ENCODE data around the gene SMIM5. TPM values are rescaled to one million over a fixed set of nuclear protein-coding genes. Genes with fewer than 3 reads are reported as not detected.

The SMIM5 gene
- total and polyA plus RNA-seq, 7 donors: 0.11 to 0.92 (median 0.19) TPM; not detected in 1

- no peak overlapping the region for H3K4me3 ChIP-seq
- DNase-seq (no peak), ATAC-seq (peak in 3 of 4 donors; percentile 25 to 49 (median 45))
- no peaks in the 10 kb centered on the region for H3K27me3 ChIP-seq (ENCODE audit: insufficient read depth in 3 of 3, low read length in 2 of 3)
- peaks cover 2 to 58% of the 10 kb centered on the region in 2 donors for H3K36me3 ChIP-seq (ENCODE audit: insufficient read depth in 1 of 2, low read depth in 1 of 2)
- peak; percentile 35 for TF ChIP-seq CTCF (IDR thresholded peaks at IDR 0.05)
- no peaks in the 10 kb centered on the region for H3K9me3 ChIP-seq
- no peak overlapping the region for H3K27ac ChIP-seq
- 80 to 89% (median 84%) methylated on average over 15 of the region's 15 CpGs for WGBS, 3 donors
- intact Hi-C loops (cut with DNase I): no loop called here
- H3K4me1 ChIP-seq: peaks cover 7% of the 10 kb centered on the region
Measured at GRCh38 chr17:75625813-75626486, 7.3 kb upstream of the SMIM5 start.

- Histone ChIP-seq H3K9me3 (no peaks in the 10 kb centered on the region), H3K27ac (no peak overlapping the region), H3K27me3 (ENCODE audit: insufficient read depth in 3 of 3, low read length in 2 of 3) (no peaks in the 10 kb centered on the region), H3K4me3 (no peak overlapping the region), H3K36me3 (ENCODE audit: insufficient read depth in 1 of 2, low read depth in 1 of 2) (peaks cover 2 to 63% of the 10 kb centered on the region in 2 donors), H3K4me1 (peaks cover 7% of the 10 kb centered on the region)
- no peak for TF ChIP-seq CTCF (IDR thresholded peaks at IDR 0.05)
- DNase-seq (no peak), ATAC-seq (no peak)
- intact Hi-C loops (cut with DNase I): no loop called here
- 65 to 71% (median 70%) methylated on average over 9 to 11 of the region's 11 CpGs for WGBS, 3 donors
Measured at GRCh38 chr17:75626496-75627038, 6.7 kb upstream of the SMIM5 start.

- Histone ChIP-seq H3K27ac (no peak overlapping the region), H3K27me3 (ENCODE audit: insufficient read depth in 3 of 3, low read length in 2 of 3) (no peaks in the 10 kb centered on the region), H3K36me3 (ENCODE audit: insufficient read depth in 1 of 2, low read depth in 1 of 2) (peaks cover 2 to 63% of the 10 kb centered on the region in 2 donors), H3K4me1 (peaks cover 7% of the 10 kb centered on the region), H3K4me3 (no peak overlapping the region), H3K9me3 (no peaks in the 10 kb centered on the region)
- no peak for TF ChIP-seq CTCF (IDR thresholded peaks at IDR 0.05)
- intact Hi-C loops (cut with DNase I): no loop called here
- DNase-seq: no peak
- WGBS, 3 donors: 89 to 93% (median 91%) methylated on average over 10 of the region's 10 CpGs
- no peak for ATAC-seq
Measured at GRCh38 chr17:75627094-75627493, 6.1 kb upstream of the SMIM5 start.

- Histone ChIP-seq H3K4me1 (peaks cover 14% of the 10 kb centered on the region), H3K4me3 (no peak overlapping the region), H3K9me3 (no peaks in the 10 kb centered on the region), H3K27me3 (ENCODE audit: insufficient read depth in 3 of 3, low read length in 2 of 3) (no peaks in the 10 kb centered on the region), H3K36me3 (ENCODE audit: insufficient read depth in 1 of 2, low read depth in 1 of 2) (peaks cover 2 to 63% of the 10 kb centered on the region in 2 donors), H3K27ac (no peak overlapping the region)
- intact Hi-C loops (cut with DNase I): no loop called here
- TF ChIP-seq CTCF (IDR thresholded peaks at IDR 0.05): no peak
- ATAC-seq (no peak), DNase-seq (no peak)
- 87 to 91% (median 88%) methylated on average over 6 of the region's 6 CpGs for WGBS, 3 donors
Measured at GRCh38 chr17:75628425-75628824, 4.8 kb upstream of the SMIM5 start.
